NCI-H2107 treated with DMSO at 0.1 percent for 48 hours (cell line): Measurements from ENCODE around the gene FKBP15.
A peak's percentile ranks its signal among the peaks of the same experiment; 100 is the strongest.
"Not testable (repeated sequence)": the region's sequence is repeated elsewhere in the genome, so short reads cannot be mapped to it uniquely, and the experiment has no call there.

Source experiments
- DNase-seq: peaks from one replicate; lab custom pipeline; 2025; ENCODE audit not compliant: unreplicated experiment; lab: John Stamatoyannopoulos, UW

Gene FKBP15

DNA sequence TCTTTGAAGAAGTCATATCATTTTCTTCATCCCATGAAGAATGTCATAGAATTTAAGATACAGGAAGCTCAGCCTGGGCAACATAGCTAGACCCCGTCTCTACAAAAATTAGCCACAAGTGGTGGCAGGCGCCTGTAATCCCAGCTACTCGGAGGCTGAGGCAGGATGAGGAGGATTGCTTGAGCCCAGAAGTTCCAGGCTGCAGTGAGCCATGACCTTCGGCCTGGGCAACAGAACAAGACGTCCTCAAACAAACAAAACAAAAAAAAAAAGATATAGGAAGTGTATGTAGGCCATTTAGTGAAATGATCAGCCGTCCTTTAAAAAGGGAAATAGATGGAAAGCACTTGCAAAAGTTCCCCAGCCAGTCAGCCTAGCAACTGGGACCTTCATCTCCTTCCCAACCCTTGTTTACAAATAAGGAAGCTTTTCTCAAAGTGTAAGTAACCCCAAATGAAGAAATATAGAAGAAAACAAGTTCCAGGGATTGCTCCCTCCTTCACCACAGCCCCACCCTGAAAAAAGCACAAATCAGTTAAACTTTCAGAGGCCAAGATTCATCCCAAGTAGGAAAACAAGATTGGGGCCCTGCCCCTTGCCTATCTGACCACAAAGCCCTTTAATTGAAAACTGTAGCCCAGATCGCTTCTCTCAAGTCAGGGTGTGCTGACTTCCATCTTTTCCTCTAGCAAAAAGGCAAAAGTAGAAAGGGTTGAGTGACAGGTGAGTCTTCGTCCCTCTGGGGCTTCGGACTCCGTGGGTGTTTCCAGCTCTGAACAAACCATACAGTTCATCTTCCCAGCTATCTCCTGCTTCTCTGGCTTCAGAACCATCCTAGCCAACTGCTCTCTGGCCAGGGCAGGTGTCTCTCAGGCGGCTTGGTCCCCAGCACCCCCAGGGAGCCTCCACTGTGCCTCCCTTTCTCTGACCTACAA, 69.1 kb downstream of the FKBP15 start:
- no peak for DNase-seq

DNA sequence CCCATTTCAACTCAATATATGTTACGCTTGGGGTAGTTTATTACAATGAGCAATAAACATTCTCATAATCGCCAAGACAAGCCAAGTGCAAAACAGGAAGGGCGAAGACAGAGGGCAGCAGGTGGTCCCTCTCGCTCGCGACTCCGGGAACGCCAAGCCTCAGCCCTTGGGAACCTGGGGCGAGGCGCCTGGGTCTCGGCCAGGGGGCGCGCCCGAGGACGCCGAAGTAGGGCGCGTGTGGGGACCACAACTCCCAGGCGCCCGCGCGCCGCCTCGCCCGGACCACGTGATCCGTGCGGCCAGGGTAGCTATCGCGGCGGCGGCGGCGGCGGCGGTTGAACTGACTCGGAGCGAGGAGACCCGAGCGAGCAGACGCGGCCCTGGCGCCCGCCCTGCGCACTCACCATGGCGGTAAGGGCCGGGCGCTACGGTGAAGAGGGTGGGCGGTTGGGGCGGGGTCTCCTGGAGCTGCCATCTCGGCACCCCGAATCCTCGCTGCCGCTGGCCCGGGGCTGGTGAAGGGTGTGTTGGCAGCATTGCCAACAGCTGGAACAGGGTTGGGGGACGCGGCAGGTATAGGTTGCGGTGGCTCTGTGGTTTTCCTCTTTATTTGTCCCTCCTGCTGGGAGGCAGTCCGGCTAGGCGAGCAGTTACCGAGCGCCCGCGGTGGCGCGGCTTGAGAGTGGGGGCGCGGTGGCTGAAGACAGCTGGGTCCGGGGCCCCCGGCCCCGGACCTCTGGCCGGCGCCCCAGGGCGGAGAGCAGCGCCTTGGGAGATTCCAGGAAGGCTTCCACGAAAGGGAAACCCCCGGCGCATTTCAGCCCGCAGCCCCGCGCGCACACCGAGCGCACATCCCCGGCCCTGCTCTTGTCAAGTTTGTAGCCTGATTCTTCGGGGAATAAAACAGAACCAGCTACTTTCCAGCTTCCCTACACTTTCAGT, 70.1 kb downstream of the FKBP15 start, which contains the start of gene SLC31A2:
TSS of gene SLC31A2 (plus strand) at position 338 of the 942 bp plus-strand sequence. CDS start at position 406, 68 bp downstream.
- peak; percentile 53 for DNase-seq

DNA sequence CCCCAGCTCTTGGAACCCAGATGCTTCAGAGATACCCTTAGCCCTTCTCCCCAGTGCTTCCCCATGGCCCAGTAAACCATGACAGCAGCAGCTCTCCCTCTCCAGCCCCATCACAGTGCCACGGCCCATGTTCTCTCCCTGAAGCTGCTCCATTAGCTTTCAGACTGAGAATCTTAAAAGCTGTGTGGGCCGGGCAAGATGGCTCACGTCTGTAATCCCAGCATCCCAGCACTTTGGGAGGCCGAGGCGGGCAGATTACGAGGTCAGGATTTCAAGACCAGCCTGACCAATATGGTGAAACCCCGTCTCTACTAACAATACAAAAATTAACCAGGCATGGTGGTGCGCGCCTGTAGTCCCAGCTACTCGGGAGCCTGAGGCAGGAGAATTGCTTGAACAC, 71.5 kb downstream of the FKBP15 start:
- not testable (repeated sequence) for DNase-seq

DNA sequence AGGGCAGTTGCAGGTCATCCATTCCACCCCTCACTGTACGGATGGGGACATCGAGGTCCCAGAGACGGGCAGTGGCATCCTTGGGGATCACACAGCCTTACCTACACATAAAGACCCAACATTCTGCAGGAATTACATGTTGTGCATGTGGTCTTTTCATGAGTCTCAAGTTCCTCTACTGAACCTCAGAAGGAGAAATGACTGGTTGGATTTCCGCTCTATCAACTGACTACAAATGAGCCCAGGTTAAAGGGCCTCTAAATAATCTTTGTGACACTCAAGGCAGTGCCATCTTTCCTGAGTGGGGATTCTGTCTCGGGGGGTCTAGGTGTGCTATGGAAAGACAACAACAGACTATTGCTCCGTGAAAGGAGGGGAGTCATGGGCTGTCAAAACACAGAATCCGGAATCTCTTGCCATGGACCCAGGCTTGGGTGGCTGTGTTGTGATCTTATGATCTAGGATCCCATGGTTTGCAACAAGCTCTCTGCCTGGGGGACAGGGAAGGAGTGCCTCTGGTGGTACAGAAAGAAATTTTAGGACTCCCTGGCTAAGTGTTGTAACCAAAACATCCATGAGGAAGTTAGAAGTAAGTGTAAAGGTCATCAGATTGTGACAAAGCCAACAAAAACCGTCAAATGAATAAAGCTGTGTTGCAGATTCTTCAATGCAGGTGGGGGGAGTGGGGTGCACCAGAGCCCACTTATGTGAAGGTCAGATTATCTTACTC, 72.1 kb downstream of the FKBP15 start:
- DNase-seq = no peak

DNA sequence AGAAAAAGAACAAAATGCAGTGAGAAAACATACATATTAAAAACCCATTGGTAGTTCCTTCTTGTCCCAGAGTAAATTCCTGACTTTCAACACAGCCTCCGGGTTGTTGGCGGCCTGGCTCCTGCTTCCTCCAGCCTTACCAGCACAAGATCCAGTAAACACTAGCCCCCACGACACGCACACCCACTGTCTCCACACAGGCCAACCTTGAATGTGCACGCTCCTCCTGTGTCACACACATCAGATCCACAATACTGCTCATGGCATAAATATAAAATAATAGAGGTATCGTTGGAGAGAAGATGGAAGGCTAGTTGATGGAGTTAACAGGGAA, 72.7 kb downstream of the FKBP15 start:
- DNase-seq = no peak

DNA sequence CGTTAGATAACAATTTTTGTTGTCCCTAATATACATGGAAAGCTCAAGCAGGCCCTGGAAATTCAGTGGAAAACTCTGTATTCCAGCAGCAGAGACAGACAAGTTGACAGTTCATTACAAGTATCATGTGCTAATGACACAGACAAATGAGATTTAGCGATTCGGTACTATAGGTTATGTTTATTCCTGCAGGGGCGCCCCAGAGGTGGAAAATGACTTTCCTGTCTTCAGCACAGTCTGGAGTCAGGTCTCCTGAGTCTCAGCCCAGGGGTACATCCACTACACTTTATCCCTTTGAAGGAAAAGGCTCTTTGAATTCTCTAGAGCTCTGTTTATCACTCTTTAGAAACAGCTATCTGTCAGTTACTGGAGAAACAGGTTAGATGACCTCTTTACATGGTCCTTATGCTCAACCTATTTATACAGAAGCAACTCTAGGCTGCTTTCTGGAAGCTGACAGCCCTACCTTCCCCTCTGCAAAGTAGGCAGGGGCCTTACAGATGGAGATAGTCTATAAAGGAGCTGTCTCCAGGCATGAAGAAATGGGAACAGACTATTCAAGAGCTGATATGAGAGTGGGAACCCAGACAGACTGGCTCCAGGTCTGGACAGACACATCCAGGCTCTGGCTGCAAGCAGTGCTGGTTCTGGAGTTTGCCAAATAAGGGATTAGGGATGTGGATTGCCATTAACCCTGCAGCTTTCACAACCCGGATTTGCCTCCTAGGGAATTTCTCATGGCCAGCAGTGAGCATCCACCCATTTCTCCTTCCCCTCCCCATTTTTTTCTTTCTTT, 77.4 kb downstream of the FKBP15 start:
- DNase-seq = no peak

DNA sequence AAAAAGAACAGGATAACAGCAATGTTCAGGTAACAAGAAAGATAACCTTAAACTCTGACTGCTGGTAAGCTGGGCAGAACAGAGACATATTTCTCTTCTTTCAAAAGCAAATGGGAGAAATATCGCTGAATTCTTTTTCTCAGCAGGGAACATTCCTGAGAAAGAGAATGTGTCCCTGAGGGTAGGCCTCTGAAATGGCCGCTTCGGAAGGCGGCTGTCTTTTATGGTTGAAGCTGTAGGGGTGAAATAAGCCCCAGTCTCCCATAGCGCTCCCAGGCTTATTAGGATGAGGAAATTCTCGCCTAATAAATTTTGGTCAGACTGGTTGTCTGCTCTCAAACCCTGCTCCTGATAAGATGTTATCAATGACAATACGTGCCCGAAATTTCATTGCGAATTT, 80.2 kb downstream of the FKBP15 start:
- not testable (repeated sequence) for DNase-seq

DNA sequence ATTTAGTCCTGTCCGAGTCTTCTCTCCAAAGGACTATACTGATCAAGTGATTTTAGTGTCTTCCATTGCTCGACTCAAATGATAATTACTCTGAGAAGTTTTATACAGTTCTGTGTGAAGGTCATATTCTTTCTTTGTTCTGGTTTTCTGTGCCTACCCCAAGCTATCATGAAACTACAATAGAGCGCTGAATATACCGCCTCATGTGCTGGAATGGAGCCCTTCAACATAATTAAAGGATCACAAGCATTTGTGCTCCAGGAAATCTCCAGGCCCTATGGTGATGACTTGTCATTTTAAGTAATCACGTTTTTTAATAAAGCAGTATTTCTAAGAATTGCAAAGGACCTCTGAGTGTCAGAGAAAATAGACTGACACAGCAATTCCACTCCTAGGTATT, 81.1 kb downstream of the FKBP15 start:
- no peak for DNase-seq

DNA sequence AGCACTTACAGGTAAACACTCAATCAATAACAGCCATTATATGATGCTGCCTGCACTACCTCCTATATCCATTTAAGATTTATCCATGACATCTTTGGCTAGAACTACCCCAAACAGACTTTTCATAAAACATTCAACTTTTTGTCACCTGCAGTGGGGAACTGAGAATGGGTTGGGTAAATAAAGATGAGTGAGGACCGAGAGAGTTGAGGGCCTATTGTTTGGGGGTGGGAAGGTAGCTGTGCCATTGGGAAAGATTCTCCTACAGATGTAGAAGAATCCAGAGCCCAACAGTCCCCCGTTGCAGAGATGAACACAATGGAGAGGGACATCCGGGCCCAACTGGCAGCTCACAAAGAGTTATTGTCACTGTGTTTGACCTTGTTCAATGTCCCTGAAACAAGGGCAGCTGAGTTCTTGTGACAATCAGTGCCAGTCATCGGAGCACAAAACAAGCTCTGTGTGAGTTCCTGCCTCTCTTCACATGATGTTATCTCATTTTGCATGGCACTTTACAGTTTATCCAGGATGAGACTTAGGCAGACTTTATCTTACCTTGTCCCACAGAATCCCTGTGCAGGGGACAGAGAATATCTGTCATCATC, 81.8 kb downstream of the FKBP15 start:
- DNase-seq = no peak

DNA sequence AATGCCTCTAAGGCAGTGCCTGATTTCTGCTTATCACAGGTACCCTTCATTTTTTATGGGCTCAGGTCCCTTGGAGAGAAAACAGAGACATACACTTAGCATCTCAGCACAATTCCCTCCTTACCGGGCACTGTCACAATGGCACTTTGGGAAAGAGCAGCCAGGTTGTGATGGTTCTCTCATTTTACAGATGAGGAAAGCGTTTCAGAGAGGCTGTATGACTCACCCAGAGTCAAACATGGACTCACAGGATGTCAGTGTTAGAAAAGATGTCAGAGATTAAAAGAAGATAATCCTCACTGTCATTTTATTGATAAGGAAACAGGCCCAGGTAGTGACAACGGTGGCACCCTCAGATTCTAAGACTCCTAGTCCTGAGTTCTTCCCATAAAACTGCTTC, 82.3 kb downstream of the FKBP15 start:
- no peak for DNase-seq

DNA sequence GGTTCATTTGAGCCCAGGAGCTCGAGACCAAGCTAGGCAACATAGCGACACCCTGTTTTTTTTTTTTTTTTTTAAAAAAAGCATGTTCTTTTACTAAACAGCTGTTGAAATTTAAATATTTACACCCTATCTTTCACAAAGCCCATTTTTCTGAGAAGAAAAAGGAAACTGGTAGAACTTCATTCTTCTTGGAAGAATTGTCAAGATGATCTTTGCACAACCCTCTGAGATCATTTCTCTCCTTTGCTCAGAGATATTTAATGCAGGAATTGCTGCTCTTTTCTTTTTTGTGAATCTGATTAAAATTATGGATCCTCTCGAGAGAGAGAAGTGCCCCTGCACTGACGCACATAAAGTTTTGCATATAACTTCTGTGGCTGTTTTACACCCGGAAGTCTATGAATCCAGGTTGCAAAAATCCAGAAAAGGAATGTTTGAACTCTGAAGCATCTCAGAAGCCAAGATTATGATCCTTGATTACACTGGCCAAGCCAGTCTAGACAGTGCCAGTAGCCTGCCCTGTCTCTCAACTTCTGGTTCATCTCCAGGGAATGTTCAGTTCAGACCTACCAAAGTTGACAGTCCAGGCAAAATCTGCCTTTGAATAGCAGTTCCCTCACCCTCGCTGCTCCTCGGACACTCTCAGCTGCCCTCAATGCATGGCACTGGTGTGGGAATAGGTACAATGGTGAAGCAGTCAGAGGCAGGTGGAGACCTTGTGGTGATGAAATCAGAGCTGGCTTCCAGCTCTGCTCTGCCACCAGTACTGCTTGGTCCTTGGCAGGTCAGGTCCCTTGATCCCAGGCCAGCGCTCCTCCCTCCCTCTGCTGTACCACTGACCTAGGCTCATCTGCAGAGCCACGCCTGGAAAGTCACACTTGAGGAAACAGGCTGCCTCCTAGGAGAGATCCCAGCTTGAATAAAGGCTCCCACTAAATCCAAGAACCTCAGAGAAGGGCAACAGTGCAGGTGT, 83.6 kb downstream of the FKBP15 start:
- no peak for DNase-seq

DNA sequence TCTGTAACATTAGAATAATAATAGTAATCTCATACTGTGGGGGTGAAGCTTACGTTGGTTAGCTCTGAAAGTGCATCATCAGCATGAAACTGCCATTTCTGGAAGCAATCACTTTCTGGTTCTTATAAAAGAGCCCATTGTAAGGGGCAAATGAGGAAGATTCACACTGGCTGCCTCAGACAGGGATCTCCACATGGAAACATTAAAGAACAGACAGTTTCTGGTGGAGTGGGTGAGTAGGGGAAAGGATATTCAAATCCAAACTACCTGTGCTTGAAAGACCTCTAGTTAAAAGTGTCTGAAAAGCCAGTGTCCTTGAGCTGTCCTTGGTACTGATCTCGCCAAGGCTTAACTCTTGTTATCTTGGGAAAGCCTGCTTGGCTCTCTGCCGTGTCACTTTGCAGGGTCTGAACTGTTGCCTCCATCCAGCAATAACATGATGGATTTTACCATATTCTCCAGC, 89.4 kb downstream of the FKBP15 start:
- DNase-seq = no peak

DNA sequence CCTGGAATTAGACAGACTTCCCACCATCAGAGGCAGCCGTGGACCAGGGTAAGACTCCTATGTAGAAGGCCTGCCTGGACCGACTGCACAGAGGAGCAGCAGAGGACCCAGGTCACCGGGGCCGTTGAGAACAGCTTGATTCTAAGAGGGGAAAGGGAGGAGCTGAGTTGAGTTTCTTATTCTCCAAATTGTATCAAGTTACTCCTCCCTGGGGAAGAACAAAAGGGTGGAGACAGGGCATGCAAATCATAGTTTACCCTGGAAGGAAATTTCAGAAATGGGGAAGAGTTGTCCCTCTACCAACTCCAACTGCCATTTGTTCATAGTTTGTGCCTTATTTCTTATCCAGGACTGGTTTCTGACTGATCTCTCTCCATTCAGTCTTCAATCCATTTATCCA, 91.2 kb downstream of the FKBP15 start:
- DNase-seq = no peak

DNA sequence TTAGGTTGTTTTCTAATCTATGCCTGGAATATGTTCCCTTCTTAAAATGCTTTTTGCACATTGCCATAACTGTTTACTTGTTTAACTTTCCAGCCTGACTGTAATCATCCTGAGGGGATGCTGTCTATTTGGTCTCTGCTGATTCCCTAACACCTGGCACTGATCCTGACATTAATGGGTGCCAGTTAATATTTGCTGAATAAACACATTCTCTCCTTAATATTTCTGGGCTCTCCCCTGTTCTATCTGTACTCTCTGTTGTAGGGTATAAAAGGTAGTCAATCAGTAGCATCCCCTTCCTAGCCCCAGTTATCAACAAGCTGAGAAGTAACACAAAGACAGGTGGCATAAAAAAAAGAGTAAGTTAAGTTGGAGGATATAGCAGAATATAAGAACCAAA, 91.6 kb downstream of the FKBP15 start:
- no peak for DNase-seq

DNA sequence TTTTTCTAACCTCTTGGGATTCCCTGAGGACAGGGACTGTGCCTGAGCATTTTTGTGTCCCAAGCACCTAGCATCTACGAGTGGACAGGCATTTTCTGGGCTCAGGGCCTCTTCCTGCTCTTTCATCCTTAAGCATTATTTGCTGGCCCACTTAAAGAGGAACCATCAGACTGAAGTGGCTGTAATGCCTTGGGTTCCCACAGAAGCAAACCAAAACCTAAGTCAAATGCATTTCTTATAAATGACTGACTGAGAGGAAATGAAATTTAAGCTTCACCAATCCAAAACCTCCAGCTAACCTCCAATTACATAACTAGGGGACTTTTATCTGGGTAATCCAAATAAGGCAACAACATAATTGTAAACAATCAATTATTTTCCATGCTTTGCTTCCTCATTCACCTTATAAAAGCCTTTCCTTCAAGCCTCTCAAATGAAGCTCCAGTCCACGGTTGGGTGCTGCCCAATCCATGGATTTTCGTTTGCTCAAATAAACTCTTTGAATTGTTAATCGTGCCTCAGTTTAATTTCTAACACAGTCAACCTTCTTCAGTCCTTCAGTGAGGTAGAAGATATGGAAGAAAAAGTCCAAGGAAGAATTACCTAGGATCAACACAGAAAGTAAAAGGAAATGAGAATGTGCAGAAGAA, 95.6 kb downstream of the FKBP15 start:
- no peak for DNase-seq

DNA sequence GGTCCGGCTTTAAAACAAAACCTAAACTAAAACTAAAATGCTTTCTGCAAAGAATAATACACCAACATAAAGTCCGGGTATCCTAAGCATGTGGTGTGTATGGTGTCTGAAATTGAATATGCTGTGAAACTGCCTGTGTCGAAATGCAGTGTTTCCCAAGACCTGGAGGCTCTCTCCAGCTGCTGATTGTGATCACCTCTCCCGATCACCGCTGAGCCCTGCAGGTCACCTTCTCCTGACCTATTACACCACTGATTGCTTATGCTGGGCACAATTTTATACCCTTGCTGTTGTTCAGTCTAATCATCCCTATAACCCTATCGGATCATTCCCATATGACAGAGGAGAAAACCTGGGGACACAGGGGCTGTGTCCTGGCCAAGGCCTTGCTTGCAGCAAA, 102.2 kb downstream of the FKBP15 start:
- DNase-seq = not testable (repeated sequence)
